ENCODE results near the gene GNPTAB. TPM values are rescaled to one million over a fixed set of nuclear protein-coding genes. Genes with fewer than 3 reads are reported as not detected.

Gene GNPTAB
- total and polyA plus RNA-seq, 2 of the 13 experiments (the other 11 are each of a cell fraction or from before 2014, with no cell fraction given), result 13.6 to 19.4 TPM

DNA sequence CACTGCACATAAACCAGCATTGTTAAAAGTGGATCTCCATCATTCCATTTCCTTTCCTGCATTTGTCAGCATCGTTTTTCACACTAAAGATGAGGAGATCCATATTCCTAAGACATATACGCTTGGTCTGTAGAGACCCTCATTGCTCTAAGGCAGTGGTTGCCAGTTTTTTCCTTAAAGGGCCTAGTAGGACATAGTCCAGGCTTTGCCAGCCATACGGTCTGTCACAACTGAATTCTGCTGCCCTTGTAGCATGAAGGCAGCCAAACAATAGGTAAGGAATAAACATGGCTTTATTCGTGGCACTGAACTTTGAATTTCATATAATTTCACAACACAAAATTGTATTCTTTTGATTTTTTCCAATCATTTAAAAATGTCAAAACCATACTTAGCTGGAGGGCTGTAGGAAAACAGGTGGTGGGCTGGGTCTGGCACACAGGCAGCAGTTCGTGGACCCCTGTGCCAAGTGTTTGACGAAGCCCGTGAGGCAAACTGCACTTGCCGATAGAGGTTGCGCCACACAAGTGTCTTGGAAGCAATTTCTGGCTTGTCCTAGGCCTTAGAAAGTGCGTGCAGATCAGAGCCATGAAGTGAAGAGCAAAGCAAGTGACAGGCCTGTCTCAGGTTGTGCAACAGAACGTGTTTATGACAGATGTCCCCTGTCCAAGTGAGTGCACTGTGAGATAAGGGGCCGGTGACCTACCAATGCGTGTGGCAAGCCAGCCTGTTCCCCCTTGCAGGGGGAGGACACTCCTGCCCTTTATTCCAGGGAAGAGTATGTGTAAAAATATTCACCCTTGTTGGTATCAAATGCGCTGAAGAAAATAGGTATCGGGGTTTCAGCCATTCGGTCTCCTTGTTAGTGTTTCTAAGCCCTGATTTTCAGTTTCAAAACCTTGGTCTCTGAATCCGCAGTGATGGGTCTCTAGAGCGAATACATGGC, 134.2 kb downstream of the GNPTAB start (continued):
- TF ChIP-seq, protein P1, sequence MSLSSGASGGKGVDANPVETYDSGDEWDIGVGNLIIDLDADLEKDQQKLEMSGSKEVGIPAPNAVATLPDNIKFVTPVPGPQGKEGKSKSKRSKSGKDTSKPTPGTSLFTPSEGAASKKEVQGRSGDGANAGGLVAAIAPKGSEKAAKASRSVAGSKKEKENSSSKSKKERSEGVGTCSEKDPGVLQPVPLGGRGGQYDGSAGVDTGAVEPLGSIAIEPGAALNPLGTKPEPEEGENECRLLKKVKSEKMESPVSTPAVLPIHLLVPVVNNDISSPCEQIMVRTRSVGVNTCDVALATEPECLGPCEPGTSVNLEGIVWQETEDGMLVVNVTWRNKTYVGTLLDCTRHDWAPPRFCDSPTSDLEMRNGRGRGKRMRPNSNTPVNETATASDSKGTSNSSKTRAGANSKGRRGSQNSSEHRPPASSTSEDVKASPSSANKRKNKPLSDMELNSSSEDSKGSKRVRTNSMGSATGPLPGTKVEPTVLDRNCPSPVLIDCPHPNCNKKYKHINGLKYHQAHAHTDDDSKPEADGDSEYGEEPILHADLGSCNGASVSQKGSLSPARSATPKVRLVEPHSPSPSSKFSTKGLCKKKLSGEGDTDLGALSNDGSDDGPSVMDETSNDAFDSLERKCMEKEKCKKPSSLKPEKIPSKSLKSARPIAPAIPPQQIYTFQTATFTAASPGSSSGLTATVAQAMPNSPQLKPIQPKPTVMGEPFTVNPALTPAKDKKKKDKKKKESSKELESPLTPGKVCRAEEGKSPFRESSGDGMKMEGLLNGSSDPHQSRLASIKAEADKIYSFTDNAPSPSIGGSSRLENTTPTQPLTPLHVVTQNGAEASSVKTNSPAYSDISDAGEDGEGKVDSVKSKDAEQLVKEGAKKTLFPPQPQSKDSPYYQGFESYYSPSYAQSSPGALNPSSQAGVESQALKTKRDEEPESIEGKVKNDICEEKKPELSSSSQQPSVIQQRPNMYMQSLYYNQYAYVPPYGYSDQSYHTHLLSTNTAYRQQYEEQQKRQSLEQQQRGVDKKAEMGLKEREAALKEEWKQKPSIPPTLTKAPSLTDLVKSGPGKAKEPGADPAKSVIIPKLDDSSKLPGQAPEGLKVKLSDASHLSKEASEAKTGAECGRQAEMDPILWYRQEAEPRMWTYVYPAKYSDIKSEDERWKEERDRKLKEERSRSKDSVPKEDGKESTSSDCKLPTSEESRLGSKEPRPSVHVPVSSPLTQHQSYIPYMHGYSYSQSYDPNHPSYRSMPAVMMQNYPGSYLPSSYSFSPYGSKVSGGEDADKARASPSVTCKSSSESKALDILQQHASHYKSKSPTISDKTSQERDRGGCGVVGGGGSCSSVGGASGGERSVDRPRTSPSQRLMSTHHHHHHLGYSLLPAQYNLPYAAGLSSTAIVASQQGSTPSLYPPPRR (CRISPR knock-in tag; IDR thresholded peaks at IDR 0.05; ENCODE audit: borderline replicate concordance), result peak; percentile 66; the same call in 1 of the 2 replicates
- TF ChIP-seq GATAD1 (CRISPR knock-in tag; IDR thresholded peaks at IDR 0.05) (0 out of 2 replicates have a peak, but pooled peaks have one; percentile 35), NAIF1 (CRISPR knock-in tag; IDR thresholded peaks at IDR 0.05; ENCODE audit: borderline replicate concordance) (no peak), WIZ (CRISPR knock-in tag; IDR thresholded peaks at IDR 0.05) (no peak), RBM39 (IDR thresholded peaks at IDR 0.05; ENCODE audit: low read depth, low read length, poor library complexity, severe bottlenecking) (no peak), FLYWCH1 (CRISPR knock-in tag; IDR thresholded peaks at IDR 0.05) (no peak), ZNF274 (CRISPR knock-in tag; IDR thresholded peaks at IDR 0.05) (no peak), ZFP36 (IDR thresholded peaks at IDR 0.05; ENCODE audit: borderline replicate concordance, low read depth, low read length, partially characterized antibody) (no peak), NR2C2 (CRISPR knock-in tag; IDR thresholded peaks at IDR 0.05; ENCODE audit: borderline replicate concordance) (peak; percentile 43; the same call in 1 of the 2 replicates), NCOA5 (CRISPR knock-in tag; IDR thresholded peaks at IDR 0.05) (no peak), ZFAT (CRISPR knock-in tag; conservative IDR thresholded peaks at IDR 0.05) (no peak), ZBTB20 (CRISPR knock-in tag; IDR thresholded peaks at IDR 0.05; ENCODE audit: borderline replicate concordance, low read depth) (0 out of 2 replicates have a peak, but pooled peaks have one; percentile 0), ISX (CRISPR knock-in tag; conservative IDR thresholded peaks at IDR 0.05) (no peak), ARNT (IDR thresholded peaks at IDR 0.05) (no peak), PITX1 (CRISPR knock-in tag; IDR thresholded peaks at IDR 0.05) (0 out of 2 replicates have a peak, but pooled peaks have one; percentile 3)
- TF ChIP-seq, protein P2, sequence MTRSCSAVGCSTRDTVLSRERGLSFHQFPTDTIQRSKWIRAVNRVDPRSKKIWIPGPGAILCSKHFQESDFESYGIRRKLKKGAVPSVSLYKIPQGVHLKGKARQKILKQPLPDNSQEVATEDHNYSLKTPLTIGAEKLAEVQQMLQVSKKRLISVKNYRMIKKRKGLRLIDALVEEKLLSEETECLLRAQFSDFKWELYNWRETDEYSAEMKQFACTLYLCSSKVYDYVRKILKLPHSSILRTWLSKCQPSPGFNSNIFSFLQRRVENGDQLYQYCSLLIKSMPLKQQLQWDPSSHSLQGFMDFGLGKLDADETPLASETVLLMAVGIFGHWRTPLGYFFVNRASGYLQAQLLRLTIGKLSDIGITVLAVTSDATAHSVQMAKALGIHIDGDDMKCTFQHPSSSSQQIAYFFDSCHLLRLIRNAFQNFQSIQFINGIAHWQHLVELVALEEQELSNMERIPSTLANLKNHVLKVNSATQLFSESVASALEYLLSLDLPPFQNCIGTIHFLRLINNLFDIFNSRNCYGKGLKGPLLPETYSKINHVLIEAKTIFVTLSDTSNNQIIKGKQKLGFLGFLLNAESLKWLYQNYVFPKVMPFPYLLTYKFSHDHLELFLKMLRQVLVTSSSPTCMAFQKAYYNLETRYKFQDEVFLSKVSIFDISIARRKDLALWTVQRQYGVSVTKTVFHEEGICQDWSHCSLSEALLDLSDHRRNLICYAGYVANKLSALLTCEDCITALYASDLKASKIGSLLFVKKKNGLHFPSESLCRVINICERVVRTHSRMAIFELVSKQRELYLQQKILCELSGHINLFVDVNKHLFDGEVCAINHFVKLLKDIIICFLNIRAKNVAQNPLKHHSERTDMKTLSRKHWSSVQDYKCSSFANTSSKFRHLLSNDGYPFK (CRISPR knock-in tag; IDR thresholded peaks at IDR 0.05; ENCODE audit: borderline replicate concordance), result 0 out of 2 replicates have a peak, but pooled peaks have one; percentile 52
- TF ChIP-seq, protein P3, sequence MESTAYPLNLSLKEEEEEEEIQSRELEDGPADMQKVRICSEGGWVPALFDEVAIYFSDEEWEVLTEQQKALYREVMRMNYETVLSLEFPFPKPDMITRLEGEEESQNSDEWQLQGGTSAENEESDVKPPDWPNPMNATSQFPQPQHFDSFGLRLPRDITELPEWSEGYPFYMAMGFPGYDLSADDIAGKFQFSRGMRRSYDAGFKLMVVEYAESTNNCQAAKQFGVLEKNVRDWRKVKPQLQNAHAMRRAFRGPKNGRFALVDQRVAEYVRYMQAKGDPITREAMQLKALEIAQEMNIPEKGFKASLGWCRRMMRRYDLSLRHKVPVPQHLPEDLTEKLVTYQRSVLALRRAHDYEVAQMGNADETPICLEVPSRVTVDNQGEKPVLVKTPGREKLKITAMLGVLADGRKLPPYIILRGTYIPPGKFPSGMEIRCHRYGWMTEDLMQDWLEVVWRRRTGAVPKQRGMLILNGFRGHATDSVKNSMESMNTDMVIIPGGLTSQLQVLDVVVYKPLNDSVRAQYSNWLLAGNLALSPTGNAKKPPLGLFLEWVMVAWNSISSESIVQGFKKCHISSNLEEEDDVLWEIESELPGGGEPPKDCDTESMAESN (CRISPR knock-in tag; conservative IDR thresholded peaks at IDR 0.05), result peak; percentile 47
- TF ChIP-seq, protein P4, sequence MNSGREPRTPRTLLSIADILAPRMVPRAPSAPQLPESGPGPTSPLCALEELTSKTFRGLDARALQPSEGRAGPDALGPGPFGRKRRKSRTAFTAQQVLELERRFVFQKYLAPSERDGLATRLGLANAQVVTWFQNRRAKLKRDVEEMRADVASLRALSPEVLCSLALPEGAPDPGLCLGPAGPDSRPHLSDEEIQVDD (CRISPR knock-in tag; IDR thresholded peaks at IDR 0.05; ENCODE audit: borderline replicate concordance), result no peak
